HG03064 (cell line): ENCODE results near the gene FAM222A.

ENCODE experiments used
- ATAC-seq: cut with Tn5 transposase; IDR thresholded peaks from one replicate; pipeline ENCODE4 v1.9.1; 2021; ENCODE audit warnings: low read depth; ENCODE audit not compliant: unreplicated experiment

FAM222A gene

GRCh38 chr12:109723311-109723881 is 9.8 kb downstream of the FAM222A start:
- no peak for ATAC-seq

- no peak for ATAC-seq
These were observed 10.8 kb downstream of the FAM222A start for GRCh38 chr12:109724321-109724892.

GRCh38 chr12:109725321-109726105 is 11.9 kb downstream of the FAM222A start:
- ATAC-seq = no peak

- ATAC-seq = no peak
These were observed 12.5 kb downstream of the FAM222A start for GRCh38 chr12:109726106-109726497.

GRCh38 chr12:109726511-109727038 is 12.9 kb downstream of the FAM222A start:
- ATAC-seq = no peak

GRCh38 chr12:109727039-109727723 is 13.6 kb downstream of the FAM222A start:
- no peak for ATAC-seq

- ATAC-seq = no peak
These were observed 14.4 kb downstream of the FAM222A start for GRCh38 chr12:109727746-109728726.

GRCh38 chr12:109728921-109729320 is 15.3 kb downstream of the FAM222A start:
- no peak for ATAC-seq

GRCh38 chr12:109729371-109729781 is 15.8 kb downstream of the FAM222A start:
- ATAC-seq = no peak

- ATAC-seq = no peak
These were observed 16.2 kb downstream of the FAM222A start for GRCh38 chr12:109729801-109730200.

- ATAC-seq = no peak
These were observed 16.9 kb downstream of the FAM222A start for GRCh38 chr12:109730306-109731145.

GRCh38 chr12:109731231-109731731 is 17.7 kb downstream of the FAM222A start:
- ATAC-seq = no peak

GRCh38 chr12:109731806-109732205 is 18.2 kb downstream of the FAM222A start:
- no peak for ATAC-seq

GRCh38 chr12:109732321-109733305 is 19.0 kb downstream of the FAM222A start:
- no peak for ATAC-seq

- ATAC-seq = no peak
These were observed 20.8 kb downstream of the FAM222A start for GRCh38 chr12:109734219-109735000.

GRCh38 chr12:109735051-109735521 is 21.5 kb downstream of the FAM222A start:
- no peak for ATAC-seq
